K562 (cell line): Measurements from ENCODE around the gene RDH16. TPM values are rescaled to one million over a fixed set of nuclear protein-coding genes. Genes with fewer than 3 reads are reported as not detected.

Experiments
- ARID1B ChIP-seq: fragments of 450-650 bp; IDR thresholded peaks from 2 replicates; pipeline ENCODE4 v1.6.1; 2016; ENCODE audit warnings: antibody characterized with exemption, mild to moderate bottlenecking, inconsistent platforms
- CBFA2T2 ChIP-seq: fragments of 450-650 bp; conservative IDR thresholded peaks from 2 replicates; pipeline ENCODE4 v1.6.1; 2017; ENCODE audit warnings: mild to moderate bottlenecking
- CBFA2T3 ChIP-seq: fragments of 450-650 bp; IDR thresholded peaks from 2 replicates; pipeline ENCODE4 v1.6.1; 2017
- DPF2 ChIP-seq: fragments of 450-650 bp; IDR thresholded peaks from 2 replicates; pipeline ENCODE4 v1.6.1; 2016
- KDM1A ChIP-seq, 2 experiments: fragments of 450-650 bp; IDR thresholded peaks; 2 replicates each; pipeline ENCODE4 v1.6.1; 2016; ENCODE audit warnings: mild to moderate bottlenecking in 2 of 2
- L3MBTL2 ChIP-seq: fragments of 450-650 bp; IDR thresholded peaks from 2 replicates; pipeline ENCODE4 v1.6.1; 2016; ENCODE audit warnings: mild to moderate bottlenecking, moderate library complexity
- MEIS2 ChIP-seq: fragments of 450-650 bp; IDR thresholded peaks from 2 replicates; pipeline ENCODE4 v1.6.1; 2014; ENCODE audit warnings: mild to moderate bottlenecking; ENCODE audit not compliant: partially characterized antibody
- MTA2 ChIP-seq: fragments of 450-650 bp; IDR thresholded peaks from 2 replicates; pipeline ENCODE4 v1.6.1; 2016; ENCODE audit warnings: low read depth
- MYBL2 ChIP-seq, 2 experiments: fragments of 450-650 bp in 1 of 2; sonication (generic) in 1 of 2; formaldehyde crosslinking in 1 of 2; IDR thresholded peaks; 2 replicates each; pipeline versions ENCODE4 v1.6.1 to v1.8.1; 2017 to 2022; ENCODE audit warnings: borderline replicate concordance in 1 of 2, inconsistent platforms in 1 of 2, low read depth in 1 of 2, mild to moderate bottlenecking in 1 of 2, missing genetic modification reagents in 1 of 2, moderate library complexity in 1 of 2
- MYNN ChIP-seq, 2 experiments: sonication (generic); formaldehyde crosslinking in 1 of 2; IDR thresholded peaks; 2 replicates each; pipeline versions ENCODE4 v1.5.0 to v1.6.1; 2016 to 2020; ENCODE audit warnings: antibody characterized with exemption in 1 of 2, missing genetic modification reagents in 1 of 2
- NFXL1 ChIP-seq: fragments of 450-650 bp; formaldehyde crosslinking; IDR thresholded peaks from 2 replicates; pipeline ENCODE4 v1.4.0; 2021; ENCODE audit warnings: mild to moderate bottlenecking
- TAL1 ChIP-seq: fragments of 450-650 bp; IDR thresholded peaks from 2 replicates; pipeline ENCODE4 v1.6.1; 2016; ENCODE audit warnings: mild to moderate bottlenecking
- TCF3 ChIP-seq: sonication (generic); formaldehyde crosslinking; IDR thresholded peaks from 2 replicates; pipeline ENCODE4 v1.4.0; 2020; ENCODE audit warnings: mild to moderate bottlenecking, missing genetic modification reagents
- TEAD4 ChIP-seq, 2 experiments: sonication (generic) in 1 of 2; formaldehyde crosslinking in 1 of 2; IDR thresholded peaks; 2 replicates each; pipeline versions ENCODE4 v1.6.1 to v1.8.0; 2012 to 2022; ENCODE audit warnings: borderline replicate concordance in 1 of 2, inconsistent platforms in 1 of 2, low read length in 1 of 2, mild to moderate bottlenecking in 1 of 2, missing genetic modification reagents in 1 of 2
- polyA plus RNA-seq, 8 experiments: library from polyadenylated mRNA; depleted of rRNA in 4 of 8; stranded (reverse) in 5 of 8; unstranded in 3 of 8; fragments of >200 nt; fragmentation: Nextera tagmentation in 2 of 8; fragmentation: Illumina TruSeq in 1 of 8; extraction: Ambion mirVana in 2 of 8; extraction: Trizol in 1 of 8; gene quantifications; 2 replicates each; pipeline versions ENCODE4 v1.2.1 to v1.2.3, GENCODE V29; 2011 to 2014; ENCODE audit warnings: inconsistent platforms in 1 of 8, missing spikeins in 1 of 8
- total RNA-seq, 7 experiments: library from RNA; depleted of rRNA in 6 of 7; stranded (reverse); fragments of >200 nt in 6 of 7; fragmentation: Illumina TruSeq in 2 of 7; extraction: Trizol in 2 of 7; gene quantifications; 2 replicates each; pipeline versions ENCODE4 v1.2.1 to v1.2.3, GENCODE V29; 2011 to 2021; ENCODE audit warnings: low replicate concordance in 1 of 7
- TF ChIP-seq, protein P1 (sequence below): sonication (generic); formaldehyde crosslinking; IDR thresholded peaks from 2 replicates; pipeline ENCODE4 v1.8.0; 2022; ENCODE audit warnings: missing genetic modification reagents, mild to moderate bottlenecking, moderate library complexity, borderline replicate concordance
- TF ChIP-seq, protein P2 (sequence below): fragments of 450-650 bp; IDR thresholded peaks from 2 replicates; pipeline ENCODE4 v1.6.1; 2016
- TF ChIP-seq, protein P3 (sequence below): fragments of 450-650 bp; conservative IDR thresholded peaks from 2 replicates; pipeline ENCODE4 v1.6.1; 2016; ENCODE audit warnings: missing genetic modification characterization, low read depth, mild to moderate bottlenecking, missing compliant biosample characterization, moderate library complexity
- TF ChIP-seq, protein P4 (sequence below), 2 experiments: IDR thresholded peaks in 1 of 2; conservative IDR thresholded peaks in 1 of 2; 2 replicates each; pipeline ENCODE4 v1.6.1; 2016; ENCODE audit warnings: low read depth in 2 of 2, mild to moderate bottlenecking in 1 of 2, missing compliant biosample characterization in 1 of 2, missing genetic modification characterization in 1 of 2, moderate library complexity in 1 of 2
- TF ChIP-seq, protein P5 (sequence below): sonication (generic); formaldehyde crosslinking; IDR thresholded peaks from 2 replicates; pipeline ENCODE4 v1.8.1; 2022; ENCODE audit warnings: missing genetic modification reagents
- TF ChIP-seq, protein P6 (sequence below): fragments of 200-800 bp; sonication (Bioruptor generic); IDR thresholded peaks from 2 replicates; pipeline ENCODE4 v1.6.1; 2017; ENCODE audit warnings: missing genetic modification characterization, missing compliant biosample characterization

Gene RDH16
- total and polyA plus RNA-seq, 9 of the 15 experiments (the other 6 are each of a cell fraction or from before 2014, with no cell fraction given): 0.11 to 0.52 (median 0.22) TPM; not detected in 1

DNA sequence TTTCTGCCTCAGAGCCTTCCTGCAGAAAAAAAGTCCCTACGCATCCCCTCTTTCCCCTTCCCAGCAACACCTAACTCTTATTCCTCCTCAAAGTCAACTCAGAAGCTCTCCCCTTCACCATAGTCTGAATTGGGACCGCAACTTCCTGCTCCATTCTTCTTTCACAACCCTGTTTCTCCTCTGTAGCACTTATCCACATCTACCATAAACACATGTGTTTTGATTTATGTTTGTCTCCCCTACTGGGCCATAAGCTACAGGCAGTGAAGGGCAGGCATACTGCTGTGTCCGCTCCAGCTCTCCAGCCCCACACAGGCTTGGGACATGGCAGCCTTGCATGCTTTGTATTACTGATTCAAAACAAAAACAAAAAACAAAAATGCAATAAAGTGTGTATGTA, 29.1 kb downstream of the RDH16 start (continued):
- TF ChIP-seq MYNN (IDR thresholded peaks at IDR 0.05) (peak; percentile 26; the same call in 1 of the 2 replicates), MYNN (CRISPR knock-in tag; IDR thresholded peaks at IDR 0.05) (no peak), KDM1A (IDR thresholded peaks at IDR 0.05) (peak in 1 of 2 experiments; percentile 16; a peak in 1 of 4 replicates), ARID1B (peak; percentile 80), TAL1 (peak; percentile 55), MTA2 (peak; percentile 48), CBFA2T3 (peak; percentile 69), CBFA2T2 (0 out of 2 replicates have a peak, but pooled peaks have one; percentile 28), TEAD4 (IDR thresholded peaks at IDR 0.05; ENCODE audit: low read length) (peak; percentile 78), TEAD4 (CRISPR knock-in tag; IDR thresholded peaks at IDR 0.05; ENCODE audit: borderline replicate concordance) (no peak), DPF2 (peak; percentile 69), MEIS2 (peak; percentile 94), NFXL1 (CRISPR knock-in tag) (no peak), TCF3 (CRISPR knock-in tag) (peak; percentile 86), MYBL2 (IDR thresholded peaks at IDR 0.05; ENCODE audit: low read depth) (no peak), MYBL2 (CRISPR knock-in tag; IDR thresholded peaks at IDR 0.05; ENCODE audit: borderline replicate concordance) (no peak), L3MBTL2 (no peak)
- TF ChIP-seq, protein P1, sequence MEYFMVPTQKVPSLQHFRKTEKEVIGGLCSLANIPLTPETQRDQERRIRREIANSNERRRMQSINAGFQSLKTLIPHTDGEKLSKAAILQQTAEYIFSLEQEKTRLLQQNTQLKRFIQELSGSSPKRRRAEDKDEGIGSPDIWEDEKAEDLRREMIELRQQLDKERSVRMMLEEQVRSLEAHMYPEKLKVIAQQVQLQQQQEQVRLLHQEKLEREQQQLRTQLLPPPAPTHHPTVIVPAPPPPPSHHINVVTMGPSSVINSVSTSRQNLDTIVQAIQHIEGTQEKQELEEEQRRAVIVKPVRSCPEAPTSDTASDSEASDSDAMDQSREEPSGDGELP (CRISPR knock-in tag): peak; percentile 35; the same call in 1 of the 2 replicates
- TF ChIP-seq, protein P2, sequence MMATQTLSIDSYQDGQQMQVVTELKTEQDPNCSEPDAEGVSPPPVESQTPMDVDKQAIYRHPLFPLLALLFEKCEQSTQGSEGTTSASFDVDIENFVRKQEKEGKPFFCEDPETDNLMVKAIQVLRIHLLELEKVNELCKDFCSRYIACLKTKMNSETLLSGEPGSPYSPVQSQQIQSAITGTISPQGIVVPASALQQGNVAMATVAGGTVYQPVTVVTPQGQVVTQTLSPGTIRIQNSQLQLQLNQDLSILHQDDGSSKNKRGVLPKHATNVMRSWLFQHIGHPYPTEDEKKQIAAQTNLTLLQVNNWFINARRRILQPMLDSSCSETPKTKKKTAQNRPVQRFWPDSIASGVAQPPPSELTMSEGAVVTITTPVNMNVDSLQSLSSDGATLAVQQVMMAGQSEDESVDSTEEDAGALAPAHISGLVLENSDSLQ: peak; percentile 80
- TF ChIP-seq, protein P3, sequence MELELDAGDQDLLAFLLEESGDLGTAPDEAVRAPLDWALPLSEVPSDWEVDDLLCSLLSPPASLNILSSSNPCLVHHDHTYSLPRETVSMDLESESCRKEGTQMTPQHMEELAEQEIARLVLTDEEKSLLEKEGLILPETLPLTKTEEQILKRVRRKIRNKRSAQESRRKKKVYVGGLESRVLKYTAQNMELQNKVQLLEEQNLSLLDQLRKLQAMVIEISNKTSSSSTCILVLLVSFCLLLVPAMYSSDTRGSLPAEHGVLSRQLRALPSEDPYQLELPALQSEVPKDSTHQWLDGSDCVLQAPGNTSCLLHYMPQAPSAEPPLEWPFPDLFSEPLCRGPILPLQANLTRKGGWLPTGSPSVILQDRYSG (tag): 0 out of 2 replicates have a peak, but pooled peaks have one; percentile 24
- TF ChIP-seq, protein P4, sequence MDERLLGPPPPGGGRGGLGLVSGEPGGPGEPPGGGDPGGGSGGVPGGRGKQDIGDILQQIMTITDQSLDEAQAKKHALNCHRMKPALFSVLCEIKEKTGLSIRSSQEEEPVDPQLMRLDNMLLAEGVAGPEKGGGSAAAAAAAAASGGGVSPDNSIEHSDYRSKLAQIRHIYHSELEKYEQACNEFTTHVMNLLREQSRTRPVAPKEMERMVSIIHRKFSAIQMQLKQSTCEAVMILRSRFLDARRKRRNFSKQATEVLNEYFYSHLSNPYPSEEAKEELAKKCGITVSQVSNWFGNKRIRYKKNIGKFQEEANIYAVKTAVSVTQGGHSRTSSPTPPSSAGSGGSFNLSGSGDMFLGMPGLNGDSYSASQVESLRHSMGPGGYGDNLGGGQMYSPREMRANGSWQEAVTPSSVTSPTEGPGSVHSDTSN (CRISPR knock-in tag; IDR thresholded peaks at IDR 0.05; ENCODE audit: low read depth): no peak
- TF ChIP-seq, protein P4 (tag; conservative IDR thresholded peaks at IDR 0.05; ENCODE audit: low read depth): peak; percentile 91
- TF ChIP-seq, protein P5, sequence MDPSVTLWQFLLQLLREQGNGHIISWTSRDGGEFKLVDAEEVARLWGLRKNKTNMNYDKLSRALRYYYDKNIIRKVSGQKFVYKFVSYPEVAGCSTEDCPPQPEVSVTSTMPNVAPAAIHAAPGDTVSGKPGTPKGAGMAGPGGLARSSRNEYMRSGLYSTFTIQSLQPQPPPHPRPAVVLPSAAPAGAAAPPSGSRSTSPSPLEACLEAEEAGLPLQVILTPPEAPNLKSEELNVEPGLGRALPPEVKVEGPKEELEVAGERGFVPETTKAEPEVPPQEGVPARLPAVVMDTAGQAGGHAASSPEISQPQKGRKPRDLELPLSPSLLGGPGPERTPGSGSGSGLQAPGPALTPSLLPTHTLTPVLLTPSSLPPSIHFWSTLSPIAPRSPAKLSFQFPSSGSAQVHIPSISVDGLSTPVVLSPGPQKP (CRISPR knock-in tag): no peak
- TF ChIP-seq, protein P6, sequence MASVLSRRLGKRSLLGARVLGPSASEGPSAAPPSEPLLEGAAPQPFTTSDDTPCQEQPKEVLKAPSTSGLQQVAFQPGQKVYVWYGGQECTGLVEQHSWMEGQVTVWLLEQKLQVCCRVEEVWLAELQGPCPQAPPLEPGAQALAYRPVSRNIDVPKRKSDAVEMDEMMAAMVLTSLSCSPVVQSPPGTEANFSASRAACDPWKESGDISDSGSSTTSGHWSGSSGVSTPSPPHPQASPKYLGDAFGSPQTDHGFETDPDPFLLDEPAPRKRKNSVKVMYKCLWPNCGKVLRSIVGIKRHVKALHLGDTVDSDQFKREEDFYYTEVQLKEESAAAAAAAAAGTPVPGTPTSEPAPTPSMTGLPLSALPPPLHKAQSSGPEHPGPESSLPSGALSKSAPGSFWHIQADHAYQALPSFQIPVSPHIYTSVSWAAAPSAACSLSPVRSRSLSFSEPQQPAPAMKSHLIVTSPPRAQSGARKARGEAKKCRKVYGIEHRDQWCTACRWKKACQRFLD: no peak
